Measurements from ENCODE around the gene AFG1L.

DNA sequence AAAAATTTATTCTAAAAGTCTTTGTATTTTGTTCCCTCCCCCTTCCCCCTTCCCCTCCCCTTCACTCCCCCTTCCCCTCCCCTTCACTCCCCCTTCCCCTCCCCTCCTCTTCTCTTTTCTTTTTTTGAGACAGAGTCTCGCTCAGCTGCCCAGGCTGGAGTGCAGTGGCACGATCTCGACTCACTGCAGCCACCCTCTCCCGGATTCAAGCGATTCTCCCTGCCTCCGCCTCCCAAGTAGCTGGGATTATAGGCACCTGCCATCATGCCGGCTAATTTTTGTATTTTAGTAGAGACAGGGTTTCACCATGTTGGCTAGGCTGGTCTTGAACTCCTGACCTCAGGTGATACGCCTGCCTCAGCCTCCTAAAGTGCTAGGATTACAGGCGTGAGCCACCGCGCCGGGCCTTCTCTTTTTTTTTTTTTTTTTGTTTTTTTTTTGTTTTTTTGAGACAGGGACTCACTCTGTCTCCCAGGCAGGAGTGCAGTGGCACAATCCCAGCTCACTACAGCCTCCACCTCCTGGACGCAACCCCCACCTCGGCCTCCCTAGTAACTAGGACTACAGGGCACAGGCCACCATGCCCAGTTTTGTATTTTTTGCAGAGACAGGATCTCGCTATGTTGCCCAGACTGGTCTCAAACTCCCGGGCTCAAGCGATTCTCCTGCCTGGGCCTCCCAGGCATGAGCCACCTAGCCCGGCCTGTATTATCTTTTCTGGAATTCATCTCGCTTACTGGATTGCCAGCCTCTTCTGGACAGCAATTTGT is 1.1 kb upstream of the AFG1L start:
- no peak for TF ChIP-seq POLR2A (IDR thresholded peaks at IDR 0.05)
- TF ChIP-seq, protein P1, sequence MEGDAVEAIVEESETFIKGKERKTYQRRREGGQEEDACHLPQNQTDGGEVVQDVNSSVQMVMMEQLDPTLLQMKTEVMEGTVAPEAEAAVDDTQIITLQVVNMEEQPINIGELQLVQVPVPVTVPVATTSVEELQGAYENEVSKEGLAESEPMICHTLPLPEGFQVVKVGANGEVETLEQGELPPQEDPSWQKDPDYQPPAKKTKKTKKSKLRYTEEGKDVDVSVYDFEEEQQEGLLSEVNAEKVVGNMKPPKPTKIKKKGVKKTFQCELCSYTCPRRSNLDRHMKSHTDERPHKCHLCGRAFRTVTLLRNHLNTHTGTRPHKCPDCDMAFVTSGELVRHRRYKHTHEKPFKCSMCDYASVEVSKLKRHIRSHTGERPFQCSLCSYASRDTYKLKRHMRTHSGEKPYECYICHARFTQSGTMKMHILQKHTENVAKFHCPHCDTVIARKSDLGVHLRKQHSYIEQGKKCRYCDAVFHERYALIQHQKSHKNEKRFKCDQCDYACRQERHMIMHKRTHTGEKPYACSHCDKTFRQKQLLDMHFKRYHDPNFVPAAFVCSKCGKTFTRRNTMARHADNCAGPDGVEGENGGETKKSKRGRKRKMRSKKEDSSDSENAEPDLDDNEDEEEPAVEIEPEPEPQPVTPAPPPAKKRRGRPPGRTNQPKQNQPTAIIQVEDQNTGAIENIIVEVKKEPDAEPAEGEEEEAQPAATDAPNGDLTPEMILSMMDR (IDR thresholded peaks at IDR 0.05), result no peak
